H9 (cell line): ENCODE results near the gene CDYL. TPM values are rescaled to one million over a fixed set of nuclear protein-coding genes. Genes with fewer than 3 reads are reported as not detected.

ENCODE experiments used
- DNase-seq: peaks from one replicate; pipeline ENCODE4 v3.0.0-alpha.2; 2017
- H2AFZ ChIP-seq: one replicate; pipeline ENCODE4 v1.6.1; 2013; ENCODE audit warnings: mild to moderate bottlenecking, low read length, control low read depth, moderate library complexity
- H2AK5ac ChIP-seq: 2 replicates; pipeline ENCODE4 v1.6.1; 2013; ENCODE audit warnings: low read length, control low read depth, mixed read lengths; ENCODE audit not compliant: insufficient read length
- H2BK120ac ChIP-seq: one replicate; pipeline ENCODE4 v1.6.1; 2013; ENCODE audit warnings: low read depth, mild to moderate bottlenecking, low read length, control low read depth, inconsistent platforms; ENCODE audit not compliant: poor library complexity, severe bottlenecking
- H2BK12ac ChIP-seq: 2 replicates; pipeline ENCODE4 v1.6.1; 2013; ENCODE audit warnings: low read length, control low read depth, mixed read lengths, low read depth; ENCODE audit not compliant: insufficient read length
- H2BK15ac ChIP-seq: 2 replicates; pipeline ENCODE4 v1.6.1; 2013; ENCODE audit warnings: low read depth, low read length, control low read depth
- H2BK20ac ChIP-seq: one replicate; pipeline ENCODE4 v1.6.1; 2013; ENCODE audit warnings: low read depth, mild to moderate bottlenecking, low read length, control low read depth, inconsistent platforms; ENCODE audit not compliant: poor library complexity, severe bottlenecking
- H2BK5ac ChIP-seq: 2 replicates; pipeline ENCODE4 v1.6.1; 2013; ENCODE audit warnings: low read length, control low read depth, mixed read lengths; ENCODE audit not compliant: insufficient read length
- H3K14ac ChIP-seq: 2 replicates; pipeline ENCODE4 v1.6.1; 2013; ENCODE audit warnings: low read length, control low read depth; ENCODE audit not compliant: insufficient read depth
- H3K18ac ChIP-seq: 2 replicates; pipeline ENCODE4 v1.6.1; 2013; ENCODE audit warnings: low read depth, mild to moderate bottlenecking, mixed read lengths, low read length, control low read depth; ENCODE audit not compliant: insufficient read length
- H3K23ac ChIP-seq: 2 replicates; pipeline ENCODE4 v1.6.1; 2013; ENCODE audit warnings: low read length, control low read depth, mixed read lengths, low read depth; ENCODE audit not compliant: insufficient read length
- H3K23me2 ChIP-seq: 2 replicates; pipeline ENCODE4 v1.6.1; 2013; ENCODE audit warnings: low read depth, mild to moderate bottlenecking, mixed read lengths, low read length, control low read depth; ENCODE audit not compliant: insufficient read length, poor library complexity, severe bottlenecking
- H3K27ac ChIP-seq: 2 replicates; pipeline ENCODE4 v1.5.1; 2013; ENCODE audit warnings: low read length, control low read depth, mixed read lengths, low read depth; ENCODE audit not compliant: insufficient read length
- H3K27me3 ChIP-seq: 2 replicates; pipeline ENCODE4 v1.6.1; 2013; ENCODE audit warnings: low read length, control low read depth, inconsistent platforms; ENCODE audit not compliant: insufficient read depth
- H3K4ac ChIP-seq: 2 replicates; pipeline ENCODE4 v1.6.1; 2013; ENCODE audit warnings: low read depth, mild to moderate bottlenecking, control low read depth, inconsistent platforms, low read length, moderate library complexity
- H3K4me1 ChIP-seq: 2 replicates; pipeline ENCODE4 v1.6.1; 2013; ENCODE audit warnings: low read length, control low read depth, inconsistent platforms; ENCODE audit not compliant: insufficient read depth
- H3K4me2 ChIP-seq: 2 replicates; pipeline ENCODE4 v1.6.1; 2013; ENCODE audit warnings: low read length, control low read depth, mixed read lengths; ENCODE audit not compliant: insufficient read length, insufficient read depth
- H3K56ac ChIP-seq: 2 replicates; pipeline ENCODE4 v1.6.1; 2013; ENCODE audit warnings: low read depth, mild to moderate bottlenecking, mixed read lengths, low read length, control low read depth; ENCODE audit not compliant: insufficient read length
- H3K79me1 ChIP-seq: 2 replicates; pipeline ENCODE4 v1.6.1; 2013; ENCODE audit warnings: low read depth, mild to moderate bottlenecking, moderate library complexity, low read length, control low read depth, inconsistent platforms; ENCODE audit not compliant: insufficient read depth, poor library complexity, severe bottlenecking
- H3K79me2 ChIP-seq: 2 replicates; pipeline ENCODE4 v1.6.1; 2013; ENCODE audit warnings: low read length, control low read depth, inconsistent platforms; ENCODE audit not compliant: insufficient read depth
- H3K9ac ChIP-seq: 2 replicates; pipeline ENCODE4 v1.6.1; 2013; ENCODE audit warnings: low read length, control low read depth, mixed read lengths; ENCODE audit not compliant: insufficient read length; ENCODE audit errors: extremely low read depth
- H3K9me3 ChIP-seq: one replicate; pipeline ENCODE4 v1.6.1; 2013; ENCODE audit warnings: low read depth, low read length, inconsistent platforms; ENCODE audit not compliant: control insufficient read depth
- H3T11ph ChIP-seq: one replicate; pipeline ENCODE4 v1.6.1; 2013; ENCODE audit warnings: mild to moderate bottlenecking, low read length, control low read depth, inconsistent platforms
- H4K20me1 ChIP-seq: one replicate; pipeline ENCODE4 v1.6.1; 2013; ENCODE audit not compliant: control insufficient read depth, insufficient read length, insufficient read depth
- H4K5ac ChIP-seq: 2 replicates; pipeline ENCODE4 v1.6.1; 2013; ENCODE audit warnings: low read depth, mild to moderate bottlenecking, mixed read lengths, low read length, control low read depth; ENCODE audit not compliant: insufficient read length
- H4K8ac ChIP-seq: replicated peaks from 2 replicates; pipeline ENCODE4 v1.6.1; 2013; ENCODE audit warnings: low read length, control low read depth, mixed read lengths, low read depth; ENCODE audit not compliant: insufficient read length
- H4K91ac ChIP-seq: 2 replicates; pipeline ENCODE4 v1.6.1; 2013; ENCODE audit warnings: low read depth, mild to moderate bottlenecking, moderate library complexity, mixed read lengths, low read length, control low read depth; ENCODE audit not compliant: insufficient read length
- H3K27ac Mint-ChIP-seq, 3 experiments: 2 replicates in 2 of 3; 3 replicates in 1 of 3; pipeline ENCODE4 v1.8.0; 2020 to 2021; ENCODE audit warnings: mixed read lengths in 3 of 3, mild to moderate bottlenecking in 1 of 3, moderate library complexity in 1 of 3
- H3K27me3 Mint-ChIP-seq: 2 replicates; pipeline ENCODE4 v1.8.0; 2021; ENCODE audit warnings: low read depth, mild to moderate bottlenecking, moderate library complexity, mixed read lengths
- H3K36me3 Mint-ChIP-seq, 3 experiments: 2 replicates in 2 of 3; 3 replicates in 1 of 3; pipeline ENCODE4 v1.8.0; 2020 to 2021; ENCODE audit warnings: low read depth in 3 of 3, mixed read lengths in 3 of 3; ENCODE audit not compliant: insufficient read depth in 1 of 3
- H3K4me1 Mint-ChIP-seq, 2 experiments: 2 replicates each; pipeline ENCODE4 v1.8.0; 2020; ENCODE audit warnings: mixed read lengths in 2 of 2
- H3K4me3 Mint-ChIP-seq, 2 experiments: 2 replicates in 1 of 2; 3 replicates in 1 of 2; pipeline ENCODE4 v1.8.0; 2020 to 2021; ENCODE audit warnings: mild to moderate bottlenecking in 2 of 2, mixed read lengths in 2 of 2, moderate library complexity in 1 of 2
- H3K9me3 Mint-ChIP-seq, 2 experiments: 2 replicates in 1 of 2; 3 replicates in 1 of 2; pipeline ENCODE4 v1.8.0; 2020; ENCODE audit warnings: mild to moderate bottlenecking in 2 of 2, mixed read lengths in 2 of 2, moderate library complexity in 1 of 2
- WGBS: extraction: QIAGEN DNeasy Blood & Tissue Kit; methylation state at CpG from one replicate; pipeline ENCODE4 v1.1.7; 2013; ENCODE audit warnings: missing lambda C conversion rate, low lambda C conversion rate, mixed read lengths; ENCODE audit not compliant: insufficient read length; ENCODE audit errors: extremely low coverage; 5-methylcytosine and 5-hydroxymethylcytosine counted together
- total RNA-seq: library from RNA; stranded (reverse); gene quantifications from 2 replicates; pipeline ENCODE4 v1.2.1, GENCODE V29; 2021
- TF ChIP-seq, protein P1 (sequence below): fragments of 200-600 bp; sonication (generic); conservative IDR thresholded peaks from 3 replicates; pipeline ENCODE4 v1.8.0; 2021; ENCODE audit warnings: antibody characterized with exemption, mild to moderate bottlenecking

The CDYL gene
- total RNA-seq, 1 experiment from 2014 or later, result 95.0 TPM

DNA sequence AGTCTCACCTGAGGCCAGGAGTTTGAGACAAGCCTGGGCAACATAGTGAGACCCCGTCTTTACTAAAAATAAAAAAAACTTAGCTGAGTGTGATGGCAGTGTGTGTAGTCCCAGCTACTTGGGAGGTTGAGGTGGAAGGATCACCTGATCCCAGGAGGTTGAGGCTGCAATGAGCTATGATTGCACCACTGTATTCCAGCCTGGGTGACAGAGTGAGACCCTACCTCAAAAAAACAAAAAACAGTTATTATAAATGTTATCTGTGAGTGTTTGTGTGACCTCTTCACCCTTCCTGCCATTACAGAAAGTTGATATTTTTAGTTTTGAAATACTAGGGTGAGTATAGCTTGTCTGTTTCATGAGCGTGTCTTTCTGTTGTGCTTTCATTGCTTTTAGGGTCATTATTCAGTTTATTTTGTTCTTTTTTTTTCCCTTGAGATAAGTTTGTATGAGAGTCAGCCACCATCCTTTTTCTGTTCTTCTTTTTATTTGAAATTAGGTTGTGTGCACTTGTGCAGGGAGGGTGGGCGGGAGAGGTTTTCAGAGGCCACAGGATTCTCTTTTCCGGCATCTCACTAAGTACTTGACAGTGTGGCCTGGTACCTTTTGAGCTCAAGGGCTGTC is 26.2 kb downstream of the CDYL start:
- no peak overlapping the region for H3K4me2 ChIP-seq
- H2AFZ ChIP-seq, result no peak overlapping the region
- Mint-ChIP-seq H3K27me3 (no peaks in the 10 kb centered on the region), H3K36me3 (peaks cover 0 to 14% (median 13%) of the 10 kb centered on the region in 3 experiments; a peak in 4 of 7 replicates), H3K27ac (no peak overlapping the region), H3K4me1 (peaks cover 58 to 62% of the 10 kb centered on the region in 2 experiments), H3K4me3 (no peak overlapping the region), H3K9me3 (no peaks in the 10 kb centered on the region)
- H4K5ac ChIP-seq, result no peak overlapping the region
- H3K9me3 ChIP-seq, result no peaks in the 10 kb centered on the region
- H3K79me2 ChIP-seq, result peaks cover 61% of the 10 kb centered on the region; the same call in 1 of the 2 replicates
- no peaks in the 10 kb centered on the region for H3K23me2 ChIP-seq
- H3K4ac ChIP-seq, result no peak overlapping the region
- H3K9ac ChIP-seq, result no peak overlapping the region
- H3K79me1 ChIP-seq, result peaks cover 21% of the 10 kb centered on the region
- no peaks in the 10 kb centered on the region for H3K27me3 ChIP-seq
- H3K4me1 ChIP-seq, result peaks cover 4% of the 10 kb centered on the region
- no peak overlapping the region for H4K8ac ChIP-seq
- no peak overlapping the region for H2BK15ac ChIP-seq
- WGBS, result no CpG with 5 or more reads among the region's 4 CpGs
- no peak overlapping the region for H3K56ac ChIP-seq
- no peak overlapping the region for H3K18ac ChIP-seq
- H4K20me1 ChIP-seq, result no peaks in the 10 kb centered on the region
- no peak overlapping the region for H2BK120ac ChIP-seq
- H3T11ph ChIP-seq, result no peak overlapping the region
- no peak overlapping the region for H2BK5ac ChIP-seq
- H3K23ac ChIP-seq, result no peak overlapping the region
- TF ChIP-seq, protein P1, sequence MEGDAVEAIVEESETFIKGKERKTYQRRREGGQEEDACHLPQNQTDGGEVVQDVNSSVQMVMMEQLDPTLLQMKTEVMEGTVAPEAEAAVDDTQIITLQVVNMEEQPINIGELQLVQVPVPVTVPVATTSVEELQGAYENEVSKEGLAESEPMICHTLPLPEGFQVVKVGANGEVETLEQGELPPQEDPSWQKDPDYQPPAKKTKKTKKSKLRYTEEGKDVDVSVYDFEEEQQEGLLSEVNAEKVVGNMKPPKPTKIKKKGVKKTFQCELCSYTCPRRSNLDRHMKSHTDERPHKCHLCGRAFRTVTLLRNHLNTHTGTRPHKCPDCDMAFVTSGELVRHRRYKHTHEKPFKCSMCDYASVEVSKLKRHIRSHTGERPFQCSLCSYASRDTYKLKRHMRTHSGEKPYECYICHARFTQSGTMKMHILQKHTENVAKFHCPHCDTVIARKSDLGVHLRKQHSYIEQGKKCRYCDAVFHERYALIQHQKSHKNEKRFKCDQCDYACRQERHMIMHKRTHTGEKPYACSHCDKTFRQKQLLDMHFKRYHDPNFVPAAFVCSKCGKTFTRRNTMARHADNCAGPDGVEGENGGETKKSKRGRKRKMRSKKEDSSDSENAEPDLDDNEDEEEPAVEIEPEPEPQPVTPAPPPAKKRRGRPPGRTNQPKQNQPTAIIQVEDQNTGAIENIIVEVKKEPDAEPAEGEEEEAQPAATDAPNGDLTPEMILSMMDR, result no peak
- no peak overlapping the region for H3K27ac ChIP-seq
- no peak overlapping the region for H3K14ac ChIP-seq
- H2BK12ac ChIP-seq, result no peak overlapping the region
- no peak overlapping the region for H2AK5ac ChIP-seq
- no peak for DNase-seq
- no peak overlapping the region for H2BK20ac ChIP-seq
- H4K91ac ChIP-seq, result no peak overlapping the region
